ENCODE measurements around the gene TET2.

The TET2 gene
- 54.2 to 128 reads per million in 2 experiments for total RNA-seq

- DNase-seq (ENCODE audit: low read depth), result peak; percentile 69
Observed at GRCh38 chr4:105146276-105147015, at the start of gene TET2. TET2 (plus strand) TSS chr4:105146876; CDS start chr4:105233943, 87,067 bp downstream.

- no peak for DNase-seq (ENCODE audit: low read depth)
Observed at GRCh38 chr4:105102016-105102415, 44.7 kb upstream of the TET2 start.

- no peak for DNase-seq (ENCODE audit: low read depth)
Observed at GRCh38 chr4:105106426-105106825, 40.2 kb upstream of the TET2 start.

- no peak for DNase-seq (ENCODE audit: low read depth)
Observed at GRCh38 chr4:105107095-105107856, 39.4 kb upstream of the TET2 start.

GRCh38 chr4:105108971-105109370 lies 37.7 kb upstream of the TET2 start:
- DNase-seq (ENCODE audit: low read depth), result no peak

- DNase-seq (ENCODE audit: low read depth), result no peak
Observed at GRCh38 chr4:105112274-105112673, 34.4 kb upstream of the TET2 start.

GRCh38 chr4:105113800-105114199 lies 32.9 kb upstream of the TET2 start:
- DNase-seq (ENCODE audit: low read depth), result no peak

GRCh38 chr4:105116616-105117319 lies 29.9 kb upstream of the TET2 start:
- DNase-seq (ENCODE audit: low read depth), result no peak

GRCh38 chr4:105119356-105119755 lies 27.3 kb upstream of the TET2 start:
- no peak for DNase-seq (ENCODE audit: low read depth)

GRCh38 chr4:105120626-105121025 lies 26.1 kb upstream of the TET2 start:
- DNase-seq (ENCODE audit: low read depth), result no peak

GRCh38 chr4:105122350-105122749 lies 24.3 kb upstream of the TET2 start:
- no peak for DNase-seq (ENCODE audit: low read depth)

- no peak for DNase-seq (ENCODE audit: low read depth)
Observed at GRCh38 chr4:105126311-105127169, 20.1 kb upstream of the TET2 start.

GRCh38 chr4:105127170-105127445 lies 19.6 kb upstream of the TET2 start:
- DNase-seq (ENCODE audit: low read depth), result no peak

- DNase-seq (ENCODE audit: low read depth), result no peak
Observed at GRCh38 chr4:105128208-105128607, 18.5 kb upstream of the TET2 start.

- no peak for DNase-seq (ENCODE audit: low read depth)
Observed at GRCh38 chr4:105129286-105130040, 17.2 kb upstream of the TET2 start.

- DNase-seq (ENCODE audit: low read depth), result no peak
Observed at GRCh38 chr4:105130945-105131344, 15.7 kb upstream of the TET2 start.

- no peak for DNase-seq (ENCODE audit: low read depth)
Observed at GRCh38 chr4:105133976-105134375, 12.7 kb upstream of the TET2 start.

GRCh38 chr4:105135785-105136184 lies 10.9 kb upstream of the TET2 start:
- no peak for DNase-seq (ENCODE audit: low read depth)

- DNase-seq (ENCODE audit: low read depth), result no peak
Observed at GRCh38 chr4:105137121-105137875, 9.4 kb upstream of the TET2 start.

GRCh38 chr4:105139646-105140045 lies 7.0 kb upstream of the TET2 start:
- DNase-seq (ENCODE audit: low read depth), result no peak
